A549 (cell line): ENCODE measurements around the gene GHRHR. TPM values are rescaled to one million over a fixed set of nuclear protein-coding genes. Genes with fewer than 3 reads are reported as not detected.
A peak's percentile ranks its signal among the peaks of the same experiment; 100 is the strongest.

Experiments
- ATAC-seq, 2 experiments: fragments of 200-7000 bp in 1 of 2; fragments of >200 bp in 1 of 2; cut with Nextera tagmentation in 1 of 2; cut with Tn5 transposase in 1 of 2; 3 replicates each; pipeline versions ENCODE4 v1.8.0 to v1.9.1; 2018 to 2020; ENCODE audit warnings: mild to moderate bottlenecking in 1 of 2, moderate library complexity in 1 of 2
- CTCF ChIA-PET: fragments of 300-600 bp; sonication (Branson Sonifier 250); formaldehyde crosslinking; extraction: SDS; loops from one replicate; lab custom pipeline; 2021; ENCODE audit warnings: antibody characterized with exemption, inconsistent platforms; lab: Yijun Ruan, JAX
- POLR2A ChIA-PET: fragments of 350-600 bp; formaldehyde crosslinking; extraction: SDS; loops from one replicate; lab custom pipeline; 2021; ENCODE audit warnings: antibody characterized with exemption, inconsistent platforms; lab: Yijun Ruan, JAX
- DNase-seq, 2 experiments: peaks; one replicate each; pipeline versions ENCODE4 v3.0.0 to v3.0.0-alpha.2; 2011 to 2016; ENCODE audit warnings: low read depth in 1 of 2, low spot score in 1 of 2
- FAIRE-seq: peaks from 2 replicates; lab custom pipeline; 2011; peaks lifted over from hg19 to GRCh38; lab: Jason Lieb, UNC
- H3K27ac ChIP-seq, 2 experiments: fragments of >200 bp; sonication (Bioruptor Twin); formaldehyde crosslinking; 3 replicates each; pipeline ENCODE4 v1.5.1; 2016 to 2017
- H3K4me1 ChIP-seq: fragments of >200 bp; sonication (Bioruptor Twin); formaldehyde crosslinking; 3 replicates; pipeline ENCODE4 v1.6.1; 2016
- H3K4me2 ChIP-seq: fragments of >200 bp; sonication (Bioruptor Twin); formaldehyde crosslinking; 3 replicates; pipeline ENCODE4 v1.6.1; 2016
- H3K4me3 ChIP-seq: fragments of >200 bp; sonication (Bioruptor Twin); formaldehyde crosslinking; 3 replicates; pipeline ENCODE4 v1.5.1; 2016
- H3K9me3 ChIP-seq: fragments of >200 bp; sonication (Bioruptor Twin); formaldehyde crosslinking; 3 replicates; pipeline ENCODE4 v1.6.1; 2016
- ATOH8 ChIP-seq: fragments of 250-450 bp; sonication (Bioruptor Pico); IDR thresholded peaks from 2 replicates; pipeline ENCODE4 v1.5.0; 2020; ENCODE audit warnings: low read depth, mild to moderate bottlenecking, moderate library complexity
- BCL3 ChIP-seq: fragments of >200 bp; sonication (Bioruptor Twin); formaldehyde crosslinking; IDR thresholded peaks from 3 replicates; pipeline ENCODE4 v1.6.1; 2016
- CHD2 ChIP-seq: fragments of 150-350 bp; IDR thresholded peaks from 2 replicates; pipeline ENCODE4 v1.6.1; 2014; ENCODE audit warnings: low read length; ENCODE audit not compliant: partially characterized antibody
- E2F6 ChIP-seq: IDR thresholded peaks from 2 replicates; pipeline ENCODE4 v1.6.1; 2012; ENCODE audit warnings: low read depth, borderline replicate concordance
- EHMT2 ChIP-seq: fragments of 200-600 bp; sonication (generic); IDR thresholded peaks from 2 replicates; pipeline ENCODE4 v1.6.1; 2016; ENCODE audit warnings: antibody characterized with exemption, low read depth, mild to moderate bottlenecking, moderate library complexity
- ELK1 ChIP-seq: fragments of 150-350 bp; IDR thresholded peaks from 2 replicates; pipeline ENCODE4 v1.6.1; 2014; ENCODE audit warnings: low read depth, mild to moderate bottlenecking, low read length
- ESRRA ChIP-seq: fragments of 150-350 bp; IDR thresholded peaks from 2 replicates; pipeline ENCODE4 v1.6.1; 2014; ENCODE audit warnings: mild to moderate bottlenecking, low read length, borderline replicate concordance
- FOSL2 ChIP-seq, 2 experiments: fragments of 450-650 bp in 1 of 2; fragments of >200 bp in 1 of 2; sonication (Bioruptor Twin) in 1 of 2; formaldehyde crosslinking; IDR thresholded peaks; 2 replicates each; pipeline versions ENCODE4 v1.5.0 to v1.6.1; 2016 to 2020; ENCODE audit warnings: mild to moderate bottlenecking in 1 of 2, moderate library complexity in 1 of 2
- FOXS1 ChIP-seq: fragments of 250-450 bp; sonication (Bioruptor Pico); IDR thresholded peaks from 2 replicates; pipeline ENCODE4 v1.5.0; 2020; ENCODE audit warnings: mild to moderate bottlenecking, moderate library complexity
- HDAC2 ChIP-seq: fragments of 200-600 bp; sonication (generic); IDR thresholded peaks from 2 replicates; pipeline ENCODE4 v1.6.1; 2016
- HOXB13 ChIP-seq: fragments of 250-450 bp; sonication (Bioruptor Pico); IDR thresholded peaks from 2 replicates; pipeline ENCODE4 v1.5.0; 2020; ENCODE audit warnings: low read depth, mild to moderate bottlenecking, moderate library complexity
- JUN ChIP-seq, 2 experiments: fragments of >200 bp; sonication (Bioruptor Twin); formaldehyde crosslinking; IDR thresholded peaks; 2 replicates in 1 of 2; 3 replicates in 1 of 2; pipeline ENCODE4 v1.6.1; 2016 to 2017
- MAFK ChIP-seq: fragments of 450-650 bp; IDR thresholded peaks from 2 replicates; pipeline ENCODE4 v1.6.1; 2014; ENCODE audit not compliant: partially characterized antibody
- PHF8 ChIP-seq: fragments of 200-600 bp; sonication (generic); IDR thresholded peaks from 2 replicates; pipeline ENCODE4 v1.6.1; 2016; ENCODE audit warnings: low read depth, mild to moderate bottlenecking, antibody characterized with exemption, moderate library complexity, borderline replicate concordance
- POLR2A ChIP-seq: IDR thresholded peaks from 2 replicates; pipeline ENCODE4 v1.6.1; 2012; ENCODE audit warnings: mild to moderate bottlenecking, low read length
- RARB ChIP-seq: fragments of 250-450 bp; sonication (Bioruptor Pico); IDR thresholded peaks from 2 replicates; pipeline ENCODE4 v1.8.0; 2021; ENCODE audit warnings: mild to moderate bottlenecking, moderate library complexity
- RNF2 ChIP-seq: fragments of 200-600 bp; sonication (generic); IDR thresholded peaks from 2 replicates; pipeline ENCODE4 v1.6.1; 2016; ENCODE audit warnings: low read depth, mild to moderate bottlenecking, antibody characterized with exemption, moderate library complexity, borderline replicate concordance
- TFCP2L1 ChIP-seq: fragments of 250-450 bp; sonication (Bioruptor Pico); IDR thresholded peaks from 2 replicates; pipeline ENCODE4 v1.5.0; 2021; ENCODE audit warnings: mild to moderate bottlenecking
- ZFP36 ChIP-seq: fragments of 450-650 bp; IDR thresholded peaks from 2 replicates; pipeline ENCODE4 v1.6.1; 2014; ENCODE audit warnings: borderline replicate concordance; ENCODE audit not compliant: partially characterized antibody
- ZNF302 ChIP-seq: fragments of 250-450 bp; sonication (Bioruptor Pico); IDR thresholded peaks from 2 replicates; pipeline ENCODE4 v1.9.0; 2021; ENCODE audit warnings: inconsistent platforms, mild to moderate bottlenecking, moderate library complexity
- WGBS: methylation state at CpG from one replicate; pipeline ENCODE4 v1.1.6; 2017; ENCODE audit errors: missing lambda C conversion rate; 5-methylcytosine and 5-hydroxymethylcytosine counted together
- polyA plus RNA-seq, 4 experiments: library from polyadenylated mRNA; depleted of rRNA in 3 of 4; stranded (reverse); fragments of >200 nt; fragmentation: RNase III in 1 of 4; extraction: RNeasy Plus Mini Kit Qiagen cat#74134 plus additional on column Dnase treatment in 1 of 4; gene quantifications; 2 replicates in 3 of 4; 3 replicates in 1 of 4; pipeline ENCODE4 v1.2.3, GENCODE V29; 2011 to 2017

Gene GHRHR
- polyA plus RNA-seq, 2 of the 4 experiments (the other 2 are of a cell fraction), result not detected

GRCh38 chr7:30933124-30933974 is 30.4 kb upstream of the GHRHR start:
- TF ChIP-seq HDAC2, result no peak
- no peak for TF ChIP-seq FOXS1 (CRISPR knock-in tag)
- TF ChIP-seq RNF2, result no peak
- TF ChIP-seq EHMT2, result no peak
- FAIRE-seq (no peak), DNase-seq (no peak), ATAC-seq (no peak)
- ChIA-PET POLR2A (no interaction called here), CTCF (interaction anchor here (0.9 to 1.3 kb wide), 2 partner anchors 11 to 55 kb away, joined by 3 to 4 read pairs; no protein-coding TSS in a partner anchor)
- no peak overlapping the region for H3K27ac ChIP-seq
- H3K4me1 ChIP-seq, result 0 out of 3 replicates have a peak, but pooled peaks cover under 1% of the 10 kb centered on the region
- H3K4me2 ChIP-seq, result no peak overlapping the region
- H3K9me3 ChIP-seq, result no peaks in the 10 kb centered on the region
- 72% methylated on average over 20 of the region's 26 CpGs for WGBS
- H3K4me3 ChIP-seq, result no peak overlapping the region

- no peaks in the 10 kb centered on the region for H3K9me3 ChIP-seq
- H3K4me2 ChIP-seq, result no peak overlapping the region
- WGBS, result 63% methylated on average over 5 of the region's 5 CpGs
- no peak for FAIRE-seq
- 0 out of 3 replicates have a peak, but pooled peaks cover 3% of the 10 kb centered on the region for H3K4me1 ChIP-seq
- POLR2A ChIA-PET, result no interaction called here
- no peak overlapping the region for H3K27ac ChIP-seq
- no peak for DNase-seq
- ATAC-seq, result no peak
- H3K4me3 ChIP-seq, result no peak overlapping the region
- CTCF ChIA-PET, result interaction anchor here (0.9 to 2.1 kb wide), 5 partner anchors 10 to 188 kb away, joined by 3 to 6 read pairs (median 4); no protein-coding TSS in a partner anchor
- no peak for TF ChIP-seq PHF8
- TF ChIP-seq MAFK, result no peak
- TF ChIP-seq TFCP2L1, result no peak
- no peak for TF ChIP-seq HOXB13 (CRISPR knock-in tag)
- no peak for TF ChIP-seq POLR2A
- no peak for TF ChIP-seq EHMT2
- no peak for TF ChIP-seq RNF2
- no peak for TF ChIP-seq FOSL2 (IDR thresholded peaks at IDR 0.05)
- no peak for TF ChIP-seq FOSL2 (CRISPR knock-in tag; IDR thresholded peaks at IDR 0.05)
- TF ChIP-seq ZNF302 (CRISPR knock-in tag), result no peak
- no peak for TF ChIP-seq BCL3
- no peak for TF ChIP-seq ESRRA
- TF ChIP-seq E2F6, result no peak
Observed at GRCh38 chr7:30934225-30934624, 29.5 kb upstream of the GHRHR start.

GRCh38 chr7:30934732-30935568 is 28.8 kb upstream of the GHRHR start:
- POLR2A ChIA-PET, result no interaction called here
- TF ChIP-seq RARB (no peak), ELK1 (no peak), JUN (IDR thresholded peaks at IDR 0.05) (no peak), ZFP36 (peak; percentile 28), ATOH8 (CRISPR knock-in tag) (no peak), CHD2 (no peak)
- TF ChIP-seq, all 56 proteins: peak for 1
- 0 out of 3 replicates have a peak, but pooled peaks cover 6% of the 10 kb centered on the region for H3K9me3 ChIP-seq
- H3K27ac ChIP-seq, result no peak overlapping the region
- H3K4me1 ChIP-seq, result 0 out of 3 replicates have a peak, but pooled peaks cover 3% of the 10 kb centered on the region
- ATAC-seq (no peak), DNase-seq (no peak), FAIRE-seq (no peak)
- H3K4me3 ChIP-seq, result no peak overlapping the region
- CTCF ChIA-PET, result interaction anchor here (0.6 to 2.1 kb wide), 9 partner anchors 11 to 187 kb away, joined by 3 to 6 read pairs (median 4); no protein-coding TSS in a partner anchor
- 65% methylated on average over 6 of the region's 6 CpGs for WGBS
- no peak overlapping the region for H3K4me2 ChIP-seq
